Activated CD4-positive, alpha-beta T cell treated with anti-CD3 and anti-CD28 coated beads, Interleukin-2, Interleukin-6, amounts not matched to agents 100 ng/mL and 50 ng/mL, durations not matched to agents 16 hours and 8 hours (primary cell): ENCODE measurements around the gene GRID1.

Experiments used
- DNase-seq: peaks from one replicate; pipeline ENCODE4 v3.0.0-alpha.2; 2020

Gene GRID1

DNA sequence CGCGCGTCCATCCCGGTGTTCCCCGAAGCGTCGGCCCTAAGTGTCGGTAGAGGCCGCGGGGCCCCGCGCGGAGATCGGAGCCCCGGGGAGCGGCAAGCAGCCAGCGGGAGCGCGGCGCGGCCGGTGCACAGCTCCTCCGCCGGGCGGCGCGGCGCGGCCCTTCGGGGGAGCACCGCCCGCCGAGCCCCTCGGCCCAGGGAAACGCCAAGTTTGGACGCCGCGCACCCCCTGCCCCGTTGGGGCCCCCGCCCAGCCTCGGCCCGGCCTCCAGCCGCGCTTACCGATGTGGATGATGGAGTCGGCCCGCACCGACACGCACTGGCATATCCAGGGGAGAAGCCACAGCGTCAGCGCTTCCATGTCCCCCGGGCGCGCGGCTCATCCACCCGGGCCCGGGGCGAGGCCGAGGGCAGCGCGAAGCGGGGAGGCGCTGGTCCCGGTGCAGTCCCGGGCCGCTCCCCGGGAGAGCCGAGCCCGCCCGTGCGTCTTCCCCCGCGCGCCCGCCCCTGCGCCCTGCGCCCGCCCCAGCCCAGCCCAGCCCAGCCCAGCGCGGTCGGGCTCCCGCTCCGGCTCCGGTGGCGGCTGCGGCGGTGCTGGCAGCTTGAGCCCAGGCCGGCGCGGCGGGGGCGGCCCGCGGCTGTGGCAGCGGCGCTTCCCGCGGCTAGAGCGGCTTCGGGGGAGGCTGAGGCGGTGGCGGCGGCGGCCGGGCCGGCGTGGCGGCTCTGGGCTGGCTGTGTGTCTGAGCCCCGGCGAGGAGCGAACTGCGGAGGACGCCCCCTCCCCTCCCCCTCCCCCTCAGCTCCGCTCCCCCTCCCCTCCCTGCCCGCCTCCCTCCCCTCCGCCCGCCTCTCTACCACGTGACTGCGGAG, at the start of gene GRID1:
Gene GRID1, minus strand, starts transcription at position 763 of the 869 bp plus-strand sequence.
- no peak for DNase-seq

DNA sequence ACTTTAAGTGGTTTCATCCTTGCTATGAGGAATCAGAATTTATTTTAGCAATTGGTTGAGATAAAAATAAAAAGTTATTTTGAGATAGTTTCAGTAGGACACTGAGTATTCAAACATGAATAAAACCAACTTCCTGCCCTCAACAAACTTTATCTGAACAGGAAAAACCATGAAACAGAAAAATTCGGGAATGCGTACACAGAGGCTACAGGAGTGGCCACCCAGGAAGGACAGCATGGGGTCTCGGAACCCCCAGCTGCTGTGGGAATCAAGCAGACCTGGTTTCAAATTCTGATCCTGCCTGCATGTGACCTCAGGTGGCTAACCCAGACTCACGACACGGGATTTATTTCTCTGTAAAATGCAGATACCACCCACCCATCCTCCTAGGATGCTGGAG, 49.0 kb upstream of the GRID1 start:
- DNase-seq, result no peak

DNA sequence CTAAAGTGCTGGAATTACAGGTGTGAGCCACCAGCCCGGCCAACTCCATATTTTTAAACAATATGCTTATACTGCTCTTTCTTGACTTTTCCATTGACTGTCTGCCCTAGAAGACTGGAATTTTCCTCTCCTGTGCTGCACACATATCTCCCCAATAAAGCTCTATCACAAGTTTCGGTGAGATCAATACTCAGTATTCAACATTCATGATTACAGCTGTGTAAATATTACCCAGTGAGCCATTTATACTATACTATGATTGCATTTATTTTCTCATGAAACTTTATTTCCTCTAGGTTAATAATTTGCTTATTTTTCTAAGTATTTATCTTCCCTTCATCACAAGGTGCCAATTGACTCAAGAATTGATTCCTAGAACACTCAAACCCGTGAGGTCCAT, 48.5 kb upstream of the GRID1 start:
- no peak for DNase-seq

DNA sequence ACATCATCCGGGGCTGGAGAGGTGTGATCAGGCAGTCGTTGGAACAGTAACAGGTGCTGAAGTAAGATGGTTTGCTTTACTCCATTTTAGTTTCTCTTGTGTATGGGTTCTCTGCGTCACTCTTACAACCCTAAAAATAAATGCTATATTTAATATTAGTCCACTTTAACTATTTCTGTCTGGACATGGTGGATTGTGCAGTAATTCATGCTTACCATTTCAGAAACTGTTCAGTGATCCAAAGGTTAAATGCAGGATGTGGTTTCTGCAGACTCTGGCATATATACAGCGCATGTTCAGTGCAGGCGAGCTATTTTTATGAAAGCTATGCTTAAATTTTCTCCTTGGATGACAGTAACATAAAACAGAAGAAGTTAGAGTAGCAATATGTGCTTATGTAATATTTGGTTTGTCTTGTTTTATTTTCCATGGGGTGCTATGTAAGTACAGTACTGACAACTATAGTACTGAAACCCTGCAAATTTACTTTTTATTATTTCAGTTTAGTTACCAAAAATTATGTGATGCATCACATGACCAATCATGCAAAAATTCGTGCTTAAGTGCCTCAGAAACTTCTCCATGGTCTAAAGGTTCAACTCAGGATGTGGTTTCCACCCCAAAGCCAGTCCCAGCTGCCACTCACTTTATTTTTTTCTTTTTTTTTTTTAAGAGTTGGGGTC, 46.6 kb upstream of the GRID1 start:
- DNase-seq, result peak; percentile 32

DNA sequence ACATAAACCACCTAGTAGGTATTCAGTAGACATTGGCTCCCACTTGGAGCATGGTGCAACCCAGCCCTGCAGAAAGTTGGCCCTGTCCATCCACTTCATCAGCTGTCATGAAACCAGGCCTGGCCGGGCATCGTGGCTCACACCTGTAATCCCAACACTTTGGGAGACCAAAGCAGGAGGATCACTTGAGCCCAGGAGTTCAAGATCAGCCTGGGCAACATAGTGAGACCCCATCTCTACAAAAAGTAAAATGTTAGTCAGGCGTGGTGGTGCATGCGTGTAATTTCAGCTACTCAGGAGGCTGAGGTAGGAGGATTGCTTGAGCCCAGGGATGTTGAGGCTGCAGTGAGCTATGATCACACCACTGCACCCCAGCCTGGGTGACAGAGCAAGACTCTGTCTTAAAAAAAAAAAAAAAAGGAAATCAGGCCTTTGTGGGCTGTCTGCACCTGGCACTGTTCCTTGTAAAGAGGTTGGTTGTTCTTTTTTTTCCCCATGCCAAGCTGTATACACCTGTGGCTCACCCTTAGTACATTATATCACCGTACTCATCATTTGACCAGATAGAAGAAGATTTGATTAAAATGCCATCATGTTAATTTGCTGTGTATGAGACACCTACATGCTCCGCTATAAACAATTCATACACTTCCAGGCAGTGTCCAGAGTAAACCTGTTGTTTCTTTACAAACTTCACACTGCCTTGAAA, 45.4 kb upstream of the GRID1 start:
- no peak for DNase-seq

DNA sequence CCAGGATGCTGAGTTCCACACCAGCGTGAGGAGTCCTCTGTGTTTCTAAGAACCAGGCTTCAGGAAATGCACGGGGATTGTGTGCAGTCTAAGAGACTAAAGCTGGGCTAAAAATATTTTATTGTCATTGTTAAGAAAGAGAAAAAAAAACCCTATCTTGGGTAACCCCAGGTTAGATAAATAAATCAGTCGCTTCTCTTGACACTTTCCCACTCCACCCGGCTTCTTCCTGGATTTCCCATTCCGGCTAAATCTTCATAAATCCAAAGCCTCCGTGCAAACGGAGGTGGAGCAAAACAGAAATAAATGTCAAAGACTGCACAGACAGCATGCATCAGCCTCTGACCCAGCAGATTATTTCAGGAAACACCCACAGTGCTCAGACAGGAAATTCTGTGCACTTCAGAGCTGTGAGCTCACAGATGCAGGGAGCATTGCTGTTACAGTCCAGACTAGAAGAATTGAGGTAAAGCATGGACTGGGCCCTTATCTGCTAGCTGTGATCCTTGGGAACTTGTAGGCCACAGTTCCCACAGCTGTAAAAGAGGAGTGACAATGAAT, 44.8 kb upstream of the GRID1 start:
- peak; percentile 53 for DNase-seq

DNA sequence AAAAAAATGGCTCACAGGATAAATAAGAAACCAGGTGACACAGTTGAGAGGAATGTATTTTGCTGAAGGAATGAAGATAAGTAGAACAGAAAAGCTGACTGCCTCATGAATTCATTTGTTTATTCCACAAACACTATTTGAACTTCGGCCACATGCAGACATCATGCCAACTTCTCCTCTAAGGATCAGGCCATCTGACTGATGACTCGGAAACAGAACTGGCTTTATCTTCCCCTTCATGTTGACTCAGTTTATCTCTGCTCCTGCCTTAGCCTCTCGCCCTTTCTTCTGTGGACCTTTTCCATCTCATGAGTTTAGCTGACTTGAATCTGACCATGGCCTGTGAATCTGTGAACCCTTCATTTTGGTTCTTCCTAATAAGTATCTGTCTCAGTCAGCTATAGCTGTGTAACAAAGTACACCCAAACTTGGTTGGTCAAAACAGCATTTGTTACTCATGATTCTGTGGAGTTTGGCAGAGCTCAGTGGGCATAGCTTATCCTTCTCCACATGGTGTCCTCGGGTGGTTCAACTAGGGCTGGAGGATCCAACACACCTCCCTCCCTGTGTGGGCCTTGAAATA, 44.0 kb upstream of the GRID1 start:
- DNase-seq, result no peak

DNA sequence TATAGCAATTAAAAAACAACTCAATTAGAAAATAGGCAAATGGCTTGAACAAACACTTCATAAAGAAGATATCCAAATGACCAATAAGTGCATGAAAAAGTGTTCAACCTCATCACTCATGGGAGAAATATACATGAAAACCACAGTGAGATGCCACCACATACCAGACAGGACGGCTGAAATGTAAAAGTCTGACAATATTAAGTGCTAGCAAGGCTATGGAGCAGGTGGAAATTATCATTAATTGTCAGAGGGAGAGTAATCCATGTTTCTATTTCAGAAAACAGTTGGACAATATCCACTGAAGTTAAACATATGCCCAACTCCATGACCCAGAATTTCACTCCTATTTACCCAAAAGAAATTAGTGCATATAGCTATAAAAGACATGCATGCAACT, 42.6 kb upstream of the GRID1 start:
- no peak for DNase-seq

DNA sequence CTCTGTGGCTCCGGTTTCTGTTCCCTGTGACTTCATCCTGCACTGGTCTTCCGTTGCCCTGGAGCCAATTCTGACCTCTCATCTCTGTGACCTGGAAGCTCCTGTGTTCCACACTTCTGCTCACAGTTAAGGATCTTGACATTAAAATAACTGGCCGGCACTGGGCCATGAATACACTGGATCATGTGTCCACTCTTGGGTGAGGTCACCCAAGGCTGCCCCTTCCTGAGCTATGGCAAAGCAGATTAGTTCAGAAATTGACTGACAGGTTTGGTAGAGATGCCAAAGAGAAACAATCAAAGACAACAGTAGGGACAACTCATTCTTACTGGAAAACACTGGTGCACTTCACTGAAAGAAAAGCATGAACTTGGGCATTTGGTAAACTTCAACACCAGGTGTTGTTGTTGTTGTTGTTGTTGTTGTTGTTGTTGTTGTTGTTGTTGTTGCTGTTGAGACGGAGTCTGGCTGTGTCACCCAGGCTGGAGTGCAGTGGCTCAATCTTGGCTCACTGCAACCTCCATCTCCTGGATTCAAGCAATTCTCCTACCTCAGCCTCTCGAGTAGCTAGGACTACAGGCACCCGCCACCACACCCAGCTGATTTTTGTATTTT, 36.7 kb upstream of the GRID1 start:
- no peak for DNase-seq

DNA sequence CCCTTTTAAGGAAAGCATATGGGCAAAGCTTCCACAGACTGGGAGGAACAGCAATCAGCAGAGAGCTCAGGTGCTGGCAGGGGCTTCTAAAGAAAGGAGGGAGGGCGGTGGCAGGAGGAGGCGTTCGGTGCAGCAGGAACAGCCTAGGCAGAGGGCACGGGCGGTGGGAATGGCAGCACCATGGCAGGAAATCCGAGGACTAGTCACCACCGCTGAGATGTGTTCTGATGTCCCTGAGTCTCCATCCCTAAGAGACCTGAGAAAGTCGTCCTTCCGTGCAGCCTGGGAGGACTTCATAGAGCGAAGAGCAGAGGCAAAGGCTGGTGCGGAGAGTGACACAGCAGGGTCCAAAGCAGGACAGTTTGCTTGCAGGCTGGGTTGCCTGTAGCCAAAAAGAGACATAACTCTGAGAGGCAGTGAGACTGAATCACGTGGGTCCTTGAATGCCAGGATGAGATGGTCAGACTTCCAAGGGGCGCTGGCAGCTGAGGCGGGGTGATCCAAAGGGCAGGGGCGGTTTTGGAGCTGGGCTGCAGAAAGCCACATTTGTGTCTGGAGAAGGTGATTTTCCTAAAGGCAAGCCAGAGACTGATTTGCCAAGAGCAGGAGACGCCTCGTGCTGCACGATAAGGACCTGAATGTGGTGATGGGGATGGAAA, 35.8 kb upstream of the GRID1 start:
- no peak for DNase-seq

DNA sequence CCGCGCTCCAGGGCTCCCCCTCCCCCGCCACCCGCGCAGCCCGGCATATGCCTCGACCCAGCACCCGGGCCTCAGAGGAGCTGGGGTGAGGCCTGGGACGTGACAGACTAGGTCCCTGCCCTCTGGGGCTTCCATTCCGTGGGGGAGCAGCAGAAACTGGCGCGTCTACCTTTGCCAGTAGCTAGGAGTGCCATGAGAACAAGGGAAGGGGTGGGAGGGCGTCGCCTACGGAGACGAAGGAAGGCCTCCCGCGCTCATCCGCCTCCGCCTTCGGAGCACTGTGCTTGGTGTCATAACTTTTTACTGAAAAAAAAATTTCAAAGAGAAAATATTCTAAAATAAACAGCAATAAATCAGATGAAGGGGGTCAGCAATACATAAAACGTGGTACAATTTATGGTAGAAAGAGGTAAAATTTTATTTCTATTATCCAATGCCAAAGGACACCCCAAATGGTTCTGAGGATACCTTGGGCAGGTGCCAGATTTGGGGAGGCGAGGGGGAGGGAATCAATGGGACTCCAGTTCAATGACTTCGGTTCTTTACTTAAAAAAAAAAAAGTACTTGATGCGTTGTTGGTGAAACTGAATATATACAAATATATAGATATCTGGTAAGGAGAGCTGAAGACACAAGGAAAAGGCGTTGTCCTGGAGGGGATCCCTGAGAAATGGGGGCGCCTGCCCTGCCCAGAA, 35.1 kb upstream of the GRID1 start:
- DNase-seq, result no peak

DNA sequence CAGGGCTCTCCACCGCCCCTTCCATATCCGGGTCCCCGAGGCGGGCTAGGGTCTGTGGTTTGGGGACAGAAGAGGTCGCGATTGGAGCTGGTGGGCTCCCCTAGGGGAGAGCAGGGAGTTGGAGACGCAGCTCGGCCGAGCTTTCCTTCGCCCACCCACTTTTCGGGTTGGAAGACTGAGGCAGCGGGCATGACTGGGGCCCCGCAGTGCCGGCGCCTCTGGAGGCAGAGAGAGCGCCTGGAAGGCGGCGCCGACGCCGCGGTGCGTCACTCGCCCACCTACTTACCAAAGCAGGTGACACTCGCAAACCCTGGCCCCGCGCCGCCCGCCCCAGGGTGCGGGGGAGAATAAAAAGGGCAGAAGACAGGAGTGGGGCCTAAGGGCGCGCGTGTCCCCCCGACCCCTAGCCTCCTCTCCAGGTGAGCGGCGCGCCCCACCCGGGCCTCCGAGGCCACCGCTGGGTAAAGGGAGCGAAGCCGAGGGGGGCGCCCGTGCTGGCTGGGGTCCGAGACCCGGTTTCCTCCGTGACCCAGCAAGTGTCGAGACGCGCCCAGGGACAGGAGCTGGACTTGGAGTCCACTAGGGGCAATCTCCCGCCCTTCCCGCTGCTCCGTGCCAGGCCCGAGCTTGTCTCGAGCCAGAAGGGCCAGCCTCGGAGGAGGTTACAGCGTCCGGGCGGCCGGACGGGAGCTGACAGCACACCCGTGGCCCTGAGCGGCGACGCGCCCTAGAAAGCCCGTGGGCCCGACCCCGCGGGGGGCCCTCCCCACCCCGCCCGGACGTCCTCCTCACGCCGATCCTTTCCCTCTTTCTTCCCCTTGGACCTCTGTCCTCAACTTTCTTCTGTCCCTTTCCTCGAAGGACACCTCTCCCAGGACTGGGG, 34.4 kb upstream of the GRID1 start:
- DNase-seq, result peak; percentile 52

DNA sequence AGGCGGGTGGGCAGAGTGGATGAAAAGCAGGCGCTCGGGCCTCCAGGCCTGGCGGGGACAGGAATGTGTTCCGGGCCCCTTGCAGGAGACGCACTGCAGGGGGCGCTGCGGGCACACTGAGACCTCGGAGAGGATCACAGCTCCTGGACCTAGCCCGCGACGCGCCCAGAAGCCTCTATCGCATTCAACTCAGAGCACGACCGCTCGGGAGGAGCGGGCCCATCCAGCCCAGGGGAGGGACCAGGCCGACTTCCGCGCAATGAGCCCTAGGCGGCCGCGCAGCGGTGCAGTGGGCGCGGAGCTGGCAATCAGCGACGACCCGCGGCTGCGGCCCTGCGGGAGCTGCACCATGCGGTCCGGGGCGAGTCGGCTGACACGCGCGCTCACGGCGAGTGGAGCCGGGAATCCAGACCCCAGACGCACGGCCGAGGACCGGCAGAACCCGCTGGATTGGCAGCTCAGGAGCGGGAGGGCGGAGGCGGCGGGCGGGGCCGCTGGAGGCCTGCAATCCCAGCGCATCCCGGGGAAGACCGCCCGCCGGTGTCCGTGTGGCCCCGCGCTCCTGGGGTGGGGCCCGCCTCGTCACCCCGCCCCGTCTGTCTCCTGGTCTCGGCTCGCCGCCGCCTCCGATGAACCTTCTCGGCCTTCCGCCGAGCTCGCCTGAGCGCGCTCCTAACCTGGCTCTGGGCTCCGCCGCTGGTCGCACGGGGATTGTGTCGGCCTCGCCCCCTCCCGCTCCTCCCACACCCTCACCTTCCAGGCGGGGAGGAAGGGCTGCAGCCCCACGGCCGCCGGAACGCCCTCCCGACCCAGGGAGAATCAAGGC, 33.5 kb upstream of the GRID1 start:
- peak; percentile 96 for DNase-seq

DNA sequence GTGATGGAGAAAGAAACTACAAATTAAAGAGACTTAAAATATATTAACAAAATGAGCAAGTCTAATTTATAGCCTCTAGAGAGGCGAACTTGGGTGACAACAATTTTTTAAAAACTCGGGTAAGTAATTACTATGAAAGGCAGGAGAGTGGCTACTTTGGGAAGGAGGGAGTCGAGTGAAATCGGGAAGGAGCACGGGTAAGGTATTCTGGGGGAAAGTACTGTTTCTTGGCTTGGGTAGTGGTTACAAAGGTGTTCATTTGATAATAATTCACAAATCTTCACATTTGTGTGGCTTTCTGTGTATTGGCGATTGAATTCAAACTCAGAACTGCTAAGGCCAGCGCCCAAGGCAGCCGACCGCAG, 32.9 kb upstream of the GRID1 start:
- no peak for DNase-seq

DNA sequence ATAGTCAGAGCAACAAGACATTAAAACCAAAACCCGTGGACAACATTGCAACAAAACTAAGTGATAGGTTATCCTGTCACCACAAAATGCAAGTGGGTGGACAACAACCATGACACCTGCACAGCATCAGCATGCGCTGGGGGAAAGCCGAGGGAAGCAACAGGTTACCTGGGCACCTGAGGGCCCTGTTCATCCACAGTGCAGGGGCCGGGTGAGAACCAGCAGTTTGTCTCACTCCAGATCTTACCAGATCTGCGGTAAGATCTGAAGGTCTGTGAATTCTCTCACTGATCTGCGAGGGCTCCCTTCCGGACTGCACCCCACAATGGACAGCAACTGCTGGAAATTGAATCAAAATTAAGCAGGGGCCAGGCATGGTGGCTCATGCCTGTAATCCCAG, 30.5 kb upstream of the GRID1 start:
- no peak for DNase-seq

DNA sequence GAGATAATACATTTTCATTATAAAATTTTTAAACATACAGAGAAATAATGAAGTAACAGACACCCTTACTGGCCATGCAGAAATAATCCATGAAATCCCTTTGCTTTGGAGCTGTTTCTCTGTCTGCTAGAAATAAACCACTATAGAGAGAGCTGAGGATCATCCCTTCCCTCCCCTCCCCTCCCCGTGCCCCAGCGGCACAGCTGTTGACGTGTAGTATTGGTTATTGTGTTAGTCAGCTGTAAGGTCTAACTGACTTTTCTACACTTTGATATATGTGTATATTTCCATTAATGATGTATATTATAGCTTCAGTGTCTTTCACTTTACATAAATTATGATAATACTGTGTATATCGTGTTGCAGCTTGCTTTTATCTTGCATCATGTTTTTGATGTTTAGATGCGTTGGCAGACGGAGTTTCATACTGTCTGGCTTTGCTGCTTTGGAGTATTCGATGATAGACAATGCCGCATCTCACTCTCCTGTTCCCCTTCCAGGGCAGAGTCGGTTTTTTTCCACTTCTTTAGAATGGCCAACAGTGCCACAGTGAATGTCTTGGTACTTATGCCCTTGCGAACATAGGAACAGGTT, 27.4 kb upstream of the GRID1 start:
- no peak for DNase-seq

DNA sequence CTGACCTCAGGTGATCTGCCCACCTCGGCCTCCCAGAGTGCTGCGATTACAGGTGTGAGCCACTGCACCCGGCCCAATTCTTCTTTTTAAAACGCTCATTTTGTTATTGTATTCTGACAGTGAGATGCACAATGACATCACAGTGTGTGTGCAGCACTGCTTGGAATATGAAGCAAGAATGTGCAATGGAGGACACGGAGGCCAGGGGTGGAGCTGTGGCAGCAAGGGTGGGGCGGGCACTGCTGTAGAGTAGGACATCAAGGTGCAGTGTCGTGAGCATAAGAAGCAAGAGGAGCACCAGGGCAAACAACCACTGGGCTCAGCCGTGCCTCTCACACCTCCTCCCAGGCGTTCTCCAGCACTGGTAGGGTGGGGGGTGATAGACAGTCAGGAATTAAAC, 26.8 kb upstream of the GRID1 start:
- no peak for DNase-seq

DNA sequence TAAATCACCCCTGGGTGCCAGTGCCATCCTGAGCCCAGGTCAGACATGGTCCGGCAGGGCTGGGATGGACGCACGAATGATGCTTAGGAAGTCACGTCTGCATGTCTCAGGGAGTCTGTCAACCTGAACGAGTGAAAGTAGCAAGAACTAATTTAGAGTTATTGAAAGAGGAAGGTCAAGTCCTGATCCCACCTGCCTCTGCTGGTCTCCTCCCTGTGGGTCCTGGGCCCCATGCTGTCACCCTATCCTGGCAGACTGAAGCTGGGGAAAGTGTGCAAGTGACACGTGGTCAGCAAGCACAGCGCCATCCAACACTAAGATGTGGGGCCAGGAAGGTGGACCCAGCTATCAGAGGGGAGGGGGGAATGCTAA, 26.1 kb upstream of the GRID1 start:
- no peak for DNase-seq
